GM19397 (cell line): ENCODE results near the gene AFF1.

Experiments used
- ATAC-seq: cut with Tn5 transposase; IDR thresholded peaks from one replicate; pipeline ENCODE4 v1.9.1; 2021; ENCODE audit warnings: mild to moderate bottlenecking, moderate library complexity; ENCODE audit not compliant: unreplicated experiment

AFF1 gene, protein sequence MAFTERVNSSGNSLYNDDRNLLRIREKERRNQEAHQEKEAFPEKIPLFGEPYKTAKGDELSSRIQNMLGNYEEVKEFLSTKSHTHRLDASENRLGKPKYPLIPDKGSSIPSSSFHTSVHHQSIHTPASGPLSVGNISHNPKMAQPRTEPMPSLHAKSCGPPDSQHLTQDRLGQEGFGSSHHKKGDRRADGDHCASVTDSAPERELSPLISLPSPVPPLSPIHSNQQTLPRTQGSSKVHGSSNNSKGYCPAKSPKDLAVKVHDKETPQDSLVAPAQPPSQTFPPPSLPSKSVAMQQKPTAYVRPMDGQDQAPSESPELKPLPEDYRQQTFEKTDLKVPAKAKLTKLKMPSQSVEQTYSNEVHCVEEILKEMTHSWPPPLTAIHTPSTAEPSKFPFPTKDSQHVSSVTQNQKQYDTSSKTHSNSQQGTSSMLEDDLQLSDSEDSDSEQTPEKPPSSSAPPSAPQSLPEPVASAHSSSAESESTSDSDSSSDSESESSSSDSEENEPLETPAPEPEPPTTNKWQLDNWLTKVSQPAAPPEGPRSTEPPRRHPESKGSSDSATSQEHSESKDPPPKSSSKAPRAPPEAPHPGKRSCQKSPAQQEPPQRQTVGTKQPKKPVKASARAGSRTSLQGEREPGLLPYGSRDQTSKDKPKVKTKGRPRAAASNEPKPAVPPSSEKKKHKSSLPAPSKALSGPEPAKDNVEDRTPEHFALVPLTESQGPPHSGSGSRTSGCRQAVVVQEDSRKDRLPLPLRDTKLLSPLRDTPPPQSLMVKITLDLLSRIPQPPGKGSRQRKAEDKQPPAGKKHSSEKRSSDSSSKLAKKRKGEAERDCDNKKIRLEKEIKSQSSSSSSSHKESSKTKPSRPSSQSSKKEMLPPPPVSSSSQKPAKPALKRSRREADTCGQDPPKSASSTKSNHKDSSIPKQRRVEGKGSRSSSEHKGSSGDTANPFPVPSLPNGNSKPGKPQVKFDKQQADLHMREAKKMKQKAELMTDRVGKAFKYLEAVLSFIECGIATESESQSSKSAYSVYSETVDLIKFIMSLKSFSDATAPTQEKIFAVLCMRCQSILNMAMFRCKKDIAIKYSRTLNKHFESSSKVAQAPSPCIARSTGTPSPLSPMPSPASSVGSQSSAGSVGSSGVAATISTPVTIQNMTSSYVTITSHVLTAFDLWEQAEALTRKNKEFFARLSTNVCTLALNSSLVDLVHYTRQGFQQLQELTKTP

DNA sequence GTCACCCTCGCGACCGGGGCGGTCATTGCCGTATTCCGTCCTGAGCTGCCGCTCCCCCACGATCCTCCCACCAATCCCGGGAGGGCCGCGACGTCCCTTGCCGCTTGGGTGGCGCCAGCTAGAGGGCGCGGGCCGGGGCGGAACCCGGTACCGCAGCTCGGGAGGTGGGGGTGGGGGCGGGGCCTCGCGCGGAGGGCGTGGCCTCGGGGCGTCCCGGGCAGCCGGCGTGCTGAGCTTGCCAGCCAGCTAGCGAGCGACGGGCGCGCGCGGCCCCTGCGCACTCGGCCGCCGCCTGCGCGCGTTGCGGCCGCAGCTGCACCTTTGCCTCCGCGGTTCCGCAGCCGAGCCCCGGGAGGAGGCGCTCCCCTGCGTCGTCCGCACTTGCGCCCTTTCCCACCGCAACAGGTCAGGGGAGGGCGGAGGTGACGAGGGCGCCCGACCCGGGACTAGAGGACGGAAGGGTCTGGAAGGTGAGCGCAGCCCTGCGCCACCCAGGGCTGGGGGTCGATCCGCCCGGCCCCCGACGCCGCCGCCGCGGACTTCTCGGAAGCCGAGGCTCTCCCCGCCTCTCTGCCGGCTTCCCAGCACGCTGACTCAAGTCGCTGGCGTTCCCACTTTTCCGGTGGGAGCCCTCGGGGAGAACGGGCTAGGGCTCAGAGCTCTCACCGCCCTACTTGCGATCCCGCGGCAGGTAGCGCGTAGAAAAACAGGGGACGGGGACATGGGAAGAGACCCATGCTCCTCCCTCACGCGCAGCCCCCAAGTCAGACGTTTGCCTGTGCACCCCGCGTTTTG, at the start of gene AFF1:
Gene AFF1 (plus strand): TSS at position 241 of the 795 bp plus-strand sequence. CDS start 13,523 bp downstream, outside the sequence.
- peak; percentile 51 for ATAC-seq

DNA sequence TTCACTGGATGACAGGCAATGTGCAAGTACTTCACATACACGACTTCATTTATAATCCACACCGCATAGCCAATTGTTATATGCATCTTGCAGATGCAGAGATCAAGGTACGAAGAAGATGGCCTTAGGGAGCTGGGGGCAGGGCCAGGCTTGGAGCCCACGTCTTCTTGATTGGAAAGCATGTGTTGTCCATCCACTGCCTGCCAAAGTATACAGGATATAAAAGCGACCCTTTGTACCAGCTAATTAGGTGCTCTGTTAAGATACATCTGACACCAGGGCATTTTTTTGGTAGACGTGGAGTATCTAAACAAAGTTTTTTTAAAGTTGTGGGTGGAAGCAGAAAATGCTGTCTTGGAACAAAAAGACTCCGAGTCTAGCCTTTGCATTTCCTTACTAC, 44.0 kb upstream of the AFF1 start:
- ATAC-seq: no peak

DNA sequence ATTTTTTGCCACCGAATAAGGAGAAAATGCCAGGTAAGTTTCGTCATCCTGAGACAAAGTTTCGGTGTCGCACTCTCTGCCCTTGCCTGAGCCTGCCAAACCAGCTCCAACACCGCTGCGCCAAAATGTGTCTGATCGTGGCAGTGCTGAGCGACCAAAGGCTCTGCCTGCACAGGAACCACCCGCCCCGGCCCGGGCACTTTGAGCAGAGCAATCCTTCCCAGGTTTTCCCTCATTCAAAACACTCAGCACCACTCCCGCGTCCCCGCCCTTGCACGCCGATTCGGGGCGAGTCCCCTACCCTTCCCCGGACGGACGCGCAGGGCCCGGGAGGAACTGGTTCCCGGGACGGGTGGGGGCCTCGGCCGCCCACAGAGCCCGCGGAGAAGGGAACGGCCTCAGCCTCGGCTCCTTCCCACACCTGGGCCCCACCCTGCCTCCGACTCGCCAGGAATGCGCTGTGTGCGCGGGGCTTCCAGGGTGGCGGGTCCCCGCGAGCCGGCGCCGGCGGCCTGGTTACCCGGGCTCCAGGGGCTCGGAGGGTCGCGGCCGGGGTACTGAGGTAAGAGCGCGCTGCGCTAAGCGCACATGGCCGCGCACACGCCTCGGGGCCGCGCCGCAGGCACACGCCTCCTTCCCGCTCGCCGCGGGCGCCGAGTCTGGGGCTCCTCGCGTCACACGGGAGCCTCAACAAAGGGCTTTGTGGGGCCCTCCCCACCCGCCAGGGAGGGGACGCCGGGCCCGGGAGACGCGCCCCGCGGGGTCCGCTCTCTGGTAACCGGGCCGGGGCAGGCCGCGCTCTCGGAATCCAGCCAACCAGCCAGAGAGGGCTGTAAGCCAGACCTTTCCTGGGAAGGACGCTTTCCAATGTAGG, 42.8 kb upstream of the AFF1 start, which contains the start of gene C4orf36:
Gene C4orf36 (minus strand): TSS at position 661 of the 874 bp plus-strand sequence. CDS start 902 bp downstream, outside the sequence.
- ATAC-seq: peak; percentile 57

DNA sequence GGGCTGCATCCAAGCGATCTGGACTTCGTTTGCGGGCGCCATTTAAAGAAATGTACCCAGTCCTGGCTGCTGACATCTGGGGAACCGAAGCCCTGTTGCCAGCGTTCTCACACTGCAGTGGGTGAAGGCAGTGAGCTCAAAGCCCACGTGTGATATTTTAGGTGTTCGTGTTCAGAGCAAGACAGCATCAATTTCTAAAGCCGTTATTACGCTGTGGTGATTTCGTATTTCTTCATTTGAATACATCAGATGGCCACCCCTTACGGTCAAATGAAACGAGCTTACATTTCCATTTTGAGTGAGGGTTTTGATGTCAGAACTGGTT, 42.2 kb upstream of the AFF1 start:
- ATAC-seq: peak; percentile 19

DNA sequence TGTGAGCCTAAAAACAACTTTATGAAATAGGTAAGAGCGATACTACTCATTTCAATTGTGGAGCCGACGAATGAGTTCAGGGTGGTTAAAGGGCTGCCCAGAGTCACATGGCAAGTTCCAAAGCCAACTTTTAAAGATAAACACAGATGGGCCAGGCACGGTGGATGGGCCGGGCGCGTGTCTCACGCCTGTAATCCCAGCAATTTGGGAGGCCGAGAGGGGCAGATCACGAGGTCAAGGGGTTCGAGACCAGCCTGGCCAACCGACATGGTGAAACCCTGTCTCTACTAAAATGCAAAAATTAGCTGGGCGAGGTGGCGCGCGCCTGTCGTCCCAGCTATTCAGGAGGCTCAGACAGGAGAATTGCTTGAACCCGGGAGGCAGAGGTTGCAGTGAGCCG, 41.7 kb upstream of the AFF1 start:
- ATAC-seq: no peak

DNA sequence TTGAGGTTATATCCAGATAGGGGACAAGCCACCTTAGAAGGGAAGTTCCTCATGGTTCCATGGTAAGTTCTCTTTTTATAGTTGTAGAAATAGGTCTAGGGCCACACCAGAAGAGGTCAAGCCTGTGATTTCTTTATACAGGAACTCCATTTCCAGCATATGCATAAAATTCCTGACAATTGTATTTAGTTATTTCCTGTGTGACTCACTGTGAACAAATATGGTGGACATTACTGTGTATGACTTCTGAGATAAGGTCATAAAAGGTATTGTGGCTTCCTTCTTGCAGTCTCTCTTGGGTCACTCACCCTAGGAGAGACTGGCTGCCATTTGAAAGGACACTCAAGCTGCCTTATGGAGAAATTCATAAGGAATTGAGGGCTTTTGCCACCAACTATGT, 40.4 kb upstream of the AFF1 start:
- no peak for ATAC-seq

DNA sequence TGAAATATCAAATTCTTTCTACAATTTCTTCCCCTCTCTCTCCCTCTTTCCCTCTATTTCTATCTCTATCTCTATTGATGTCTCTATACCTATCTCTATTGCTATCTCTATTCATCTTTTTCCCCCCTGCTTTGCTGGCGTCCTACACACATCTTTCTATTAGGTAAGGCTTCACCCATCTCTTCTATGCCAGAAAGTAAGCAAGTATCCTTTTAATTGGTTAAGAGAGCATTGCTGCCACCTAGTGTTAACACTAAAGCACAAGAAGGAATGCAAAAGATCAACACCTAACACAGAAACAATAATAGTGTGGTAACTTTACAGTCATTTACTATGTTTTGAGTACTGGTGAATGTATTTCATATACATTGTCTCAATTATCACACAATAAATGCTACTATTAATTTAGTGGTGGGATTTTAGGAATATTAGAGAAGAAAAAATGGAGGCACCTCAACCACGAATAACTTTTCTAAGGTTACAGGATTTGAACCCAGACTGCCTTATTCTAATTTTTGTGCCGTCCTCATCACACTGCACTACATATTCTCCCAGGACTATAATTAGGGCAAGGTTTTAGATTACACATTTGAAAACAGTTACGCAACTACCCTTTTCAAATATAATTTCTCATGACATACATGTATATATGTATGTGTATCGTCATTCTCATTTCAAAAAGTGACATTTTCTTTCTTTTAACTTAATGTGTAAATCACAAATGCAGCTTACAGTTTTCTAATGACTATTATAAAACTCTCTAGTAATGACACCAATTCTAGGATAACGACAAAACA, 38.9 kb upstream of the AFF1 start:
- peak; percentile 41 for ATAC-seq

DNA sequence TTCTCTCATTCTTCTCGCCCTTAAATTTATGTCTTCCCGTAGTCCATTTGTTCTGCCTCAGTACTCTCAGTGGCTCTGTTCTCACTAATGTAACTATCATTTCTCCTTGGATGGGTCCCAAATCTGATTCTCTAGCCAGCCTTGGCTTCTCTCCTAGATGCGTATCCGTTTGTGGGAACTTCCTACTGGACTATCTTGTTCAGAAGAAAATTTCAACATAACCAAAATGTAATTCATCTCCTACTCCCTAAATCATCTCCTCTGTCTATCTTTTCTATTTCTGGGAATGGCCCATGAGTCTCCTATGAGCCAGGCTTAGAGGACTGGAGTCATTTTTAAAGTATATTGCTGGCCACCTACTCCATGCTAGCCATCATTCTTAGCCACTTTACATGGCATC, 38.2 kb upstream of the AFF1 start:
- ATAC-seq: no peak

DNA sequence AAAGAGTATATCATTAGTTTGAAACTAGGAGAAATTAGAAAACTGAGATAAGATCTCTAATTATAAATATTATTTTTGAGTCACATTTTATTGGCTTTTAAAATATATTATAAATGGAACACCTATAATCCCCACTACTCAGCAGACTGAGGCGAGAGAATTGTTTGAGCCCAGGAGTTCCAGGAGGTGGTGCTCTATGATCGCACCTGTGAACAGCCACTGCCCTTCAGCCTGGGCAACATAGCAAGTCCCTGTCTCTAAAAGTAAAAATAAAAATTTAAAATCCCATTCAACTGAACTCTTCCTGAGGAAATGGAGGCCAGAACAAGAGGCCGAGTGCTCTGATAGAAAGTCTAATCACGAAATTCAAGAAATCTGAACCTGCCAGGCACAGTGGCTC, 36.2 kb upstream of the AFF1 start:
- ATAC-seq: no peak

DNA sequence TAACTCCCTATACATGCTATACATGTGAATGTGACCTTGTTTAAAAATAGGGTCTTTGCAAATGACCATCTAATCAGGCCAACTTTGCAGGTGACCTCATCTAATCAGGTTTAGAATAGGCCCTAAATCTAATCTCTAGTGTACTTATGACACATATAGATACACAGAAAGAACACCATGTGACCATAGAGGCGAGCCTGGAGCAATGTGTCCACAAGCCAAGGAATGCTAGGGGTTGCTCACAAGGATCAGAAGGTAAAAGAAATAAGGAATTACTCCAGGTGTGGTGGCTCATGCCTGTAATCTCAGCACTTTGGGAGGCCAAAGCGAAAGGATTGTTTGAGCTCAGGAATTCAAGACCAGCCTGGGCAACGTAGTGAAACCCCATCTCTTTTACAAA, 32.9 kb upstream of the AFF1 start:
- no peak for ATAC-seq

DNA sequence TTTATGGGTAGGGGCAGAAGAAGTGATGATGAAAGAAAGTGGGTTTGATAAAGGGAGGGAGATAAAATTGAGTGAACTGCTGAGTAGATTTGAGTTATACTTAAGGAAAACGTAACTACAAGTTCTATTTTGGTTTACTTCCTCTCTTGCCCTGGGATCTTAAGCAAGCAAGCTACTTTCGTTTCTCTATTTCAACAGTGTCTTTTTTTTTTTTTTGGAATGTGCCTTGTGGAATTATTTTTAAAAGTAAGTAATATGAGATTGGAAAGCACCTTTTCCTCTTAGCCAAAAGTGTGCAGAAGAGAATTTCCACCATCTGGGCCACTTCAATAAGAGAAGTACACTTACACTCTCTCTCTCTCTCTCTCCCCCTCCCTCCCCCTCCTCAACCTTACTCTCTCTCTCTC, 26.6 kb upstream of the AFF1 start:
- ATAC-seq: no peak

DNA sequence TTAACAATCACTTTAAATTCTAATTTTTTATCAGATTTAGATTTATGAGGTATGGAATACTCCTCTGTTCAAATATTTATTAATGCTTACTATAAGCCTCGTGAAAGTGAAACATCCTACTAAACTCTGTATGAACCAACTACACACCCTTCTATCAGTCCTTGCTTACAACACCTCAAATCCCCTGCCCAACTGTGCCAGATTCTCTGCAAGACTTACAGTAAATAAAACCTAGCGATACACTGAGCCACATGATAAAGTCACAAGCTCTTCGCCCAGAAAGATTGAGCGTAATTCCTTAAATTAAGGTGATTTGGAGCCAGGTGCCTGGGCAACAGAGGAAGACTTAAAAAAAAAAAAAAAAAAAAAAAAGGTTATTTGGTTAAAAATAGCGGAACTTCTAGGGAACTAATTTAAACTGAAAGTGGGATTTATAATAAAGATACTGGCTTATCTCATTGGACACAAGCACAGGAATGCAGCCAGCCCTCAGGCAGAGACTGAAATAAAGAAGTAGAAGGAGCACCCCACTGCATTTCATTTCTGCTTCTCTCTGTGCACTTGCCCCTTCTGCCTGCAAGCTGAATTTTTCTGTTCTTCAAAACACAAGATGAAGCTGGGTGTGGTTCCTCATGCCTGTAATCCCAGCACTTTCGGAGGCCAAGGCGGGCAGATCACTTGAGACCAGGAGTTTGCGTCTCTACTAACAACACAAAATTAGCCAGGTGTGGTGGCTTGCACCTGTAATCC, 25.1 kb upstream of the AFF1 start:
- no peak for ATAC-seq

DNA sequence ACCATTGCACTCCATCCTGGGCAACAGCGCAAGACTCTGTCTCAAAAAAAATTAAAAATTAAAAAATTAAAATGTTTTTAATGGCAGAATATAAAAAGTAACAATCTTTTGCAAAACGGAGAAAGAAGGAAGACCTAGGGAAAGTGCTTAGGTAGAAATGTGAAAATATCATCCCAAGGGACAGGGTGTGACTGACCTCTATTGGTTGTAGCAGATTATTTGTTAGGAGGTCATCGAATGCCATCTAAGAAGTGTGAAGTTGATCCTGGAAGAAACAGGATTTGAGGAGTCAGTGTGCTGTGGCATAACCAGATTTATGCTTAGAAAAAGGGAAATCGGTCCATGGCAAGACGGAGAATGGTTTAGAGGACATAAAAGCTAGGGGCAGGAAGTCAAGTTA, 24.4 kb upstream of the AFF1 start:
- no peak for ATAC-seq

DNA sequence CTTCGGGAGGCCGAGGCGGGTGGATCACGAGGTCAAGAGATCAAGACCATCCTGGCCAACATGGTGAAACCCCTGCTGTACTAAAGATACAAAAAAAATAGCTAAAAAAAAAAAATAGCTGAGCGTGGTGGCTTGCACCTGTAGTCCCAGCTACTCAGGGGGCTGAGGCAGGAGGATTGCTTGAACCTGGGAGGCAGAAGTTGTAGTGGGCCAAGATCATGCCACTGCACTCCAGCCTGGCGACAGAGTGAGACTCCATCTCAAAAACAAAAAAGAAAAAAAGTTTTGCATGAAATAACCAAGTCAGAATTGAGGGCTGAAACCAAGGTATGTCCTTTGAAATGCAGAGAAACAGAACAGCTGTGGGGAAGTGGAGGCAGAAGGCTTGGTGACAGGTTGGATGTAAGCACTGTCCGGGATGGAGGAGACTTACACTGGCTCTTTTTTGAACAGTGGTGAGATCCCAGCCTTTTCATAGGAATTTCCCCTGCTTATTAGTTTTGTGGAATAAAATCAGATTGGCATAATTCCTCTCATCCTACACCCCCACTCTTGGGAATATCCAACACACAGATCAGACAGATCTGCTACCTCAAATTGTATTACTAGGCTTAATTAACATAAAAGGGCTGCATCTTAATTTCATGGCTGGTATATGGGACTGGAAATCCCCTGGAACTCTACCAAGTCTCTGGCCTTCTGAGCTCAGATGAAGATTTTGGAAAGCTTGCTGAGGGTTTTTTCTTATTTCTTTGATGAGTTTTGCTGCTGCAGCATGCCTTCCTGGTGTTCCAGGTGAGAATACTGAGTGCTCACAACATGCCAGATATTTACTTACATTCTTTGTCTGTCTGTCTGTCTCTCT, 23.8 kb upstream of the AFF1 start:
- no peak for ATAC-seq

DNA sequence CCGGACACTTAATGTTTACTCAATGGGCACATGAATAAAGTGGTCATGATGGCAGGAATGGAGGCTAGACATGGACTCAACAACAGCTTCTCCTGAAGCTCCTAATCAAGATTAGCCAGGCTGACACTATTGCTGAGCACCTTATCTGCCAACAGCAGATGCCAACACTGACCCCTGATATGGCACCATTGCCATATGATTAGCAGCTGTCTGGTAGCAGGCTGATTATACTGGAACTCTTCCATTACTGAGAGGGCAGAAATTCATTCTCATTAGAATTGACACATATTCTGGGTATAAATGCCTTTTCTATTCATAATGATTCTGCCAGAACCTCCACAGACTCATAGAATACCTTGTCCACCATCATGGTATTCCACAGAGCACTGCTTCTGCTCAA, 18.4 kb upstream of the AFF1 start:
- ATAC-seq: no peak

DNA sequence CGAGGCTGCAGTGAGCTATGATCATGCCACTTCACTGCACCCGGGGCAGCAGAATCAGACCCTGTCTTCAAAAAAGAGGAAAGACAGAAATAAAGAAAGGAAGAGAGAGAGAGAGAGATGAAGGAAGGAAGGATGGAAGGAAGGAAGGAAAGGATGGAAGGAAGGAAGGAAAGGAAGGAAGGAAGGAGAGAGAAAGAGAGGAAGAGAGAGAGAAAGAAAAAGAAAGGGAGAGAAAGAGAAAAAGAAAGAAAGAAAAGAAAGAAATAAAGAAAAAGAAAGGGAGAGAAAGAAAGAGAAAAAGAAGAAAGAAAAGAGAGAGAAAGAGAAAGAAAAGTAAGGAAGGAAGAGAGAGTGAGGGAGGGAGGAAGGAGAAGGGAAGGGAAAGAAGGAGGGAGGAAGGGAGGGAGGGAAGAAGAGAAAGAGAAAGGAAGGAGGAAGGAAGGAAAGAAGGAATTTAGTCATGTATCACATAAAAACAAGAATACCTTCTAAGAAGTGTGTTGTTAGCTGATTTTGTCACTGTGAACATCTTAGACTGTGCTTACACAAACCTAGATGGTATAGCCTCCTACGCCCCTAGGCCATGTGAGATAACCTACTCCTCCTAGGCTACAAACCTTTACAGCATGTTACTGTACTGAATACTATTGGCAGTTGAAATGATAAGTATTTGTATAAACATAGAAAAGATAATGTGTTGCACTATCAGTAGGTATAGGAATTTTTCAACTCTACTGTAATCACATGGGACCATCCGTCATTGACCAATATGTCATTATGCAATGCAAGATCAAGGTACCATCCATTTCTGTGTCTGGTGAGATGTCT, 17.4 kb upstream of the AFF1 start:
- no peak for ATAC-seq
